HEK293T (cell line): Measurements from ENCODE around the gene SEPTIN1.

Experiments
- HDGF ChIP-seq: fragments of 450-650 bp; IDR thresholded peaks from 2 replicates; pipeline ENCODE4 v1.6.1; 2017; ENCODE audit warnings: antibody characterized with exemption, borderline replicate concordance
- SP1 ChIP-seq: fragments of 450-650 bp; IDR thresholded peaks from 2 replicates; pipeline ENCODE4 v1.6.1; 2017

- TF ChIP-seq HDGF (no peak), SP1 (no peak)
Observed at GRCh38 chr16:30428055-30428454, 45.7 kb upstream of the SEPTIN1 start.
